Measurements from ENCODE around the gene ABHD16A. TPM values are rescaled to one million over a fixed set of nuclear protein-coding genes. Genes with fewer than 3 reads are reported as not detected.

Gene ABHD16A
- total and polyA plus RNA-seq, 2 of the 13 experiments (the other 11 are each of a cell fraction or from before 2014, with no cell fraction given) = 43.5 to 45.4 TPM

GRCh38 chr6:31660381-31661261 lies 42.5 kb downstream of the ABHD16A start, which contains the start of gene C6orf47 (continued):
- TF ChIP-seq ZBTB39 (CRISPR knock-in tag; IDR thresholded peaks at IDR 0.05) = 0 out of 2 replicates have a peak, but pooled peaks have one; percentile 56
- no peak for TF ChIP-seq RFX3 (CRISPR knock-in tag; IDR thresholded peaks at IDR 0.05)
- TF ChIP-seq HBP1 (CRISPR knock-in tag; IDR thresholded peaks at IDR 0.05; ENCODE audit: low read depth) = no peak
- TF ChIP-seq ZNF776 (CRISPR knock-in tag; IDR thresholded peaks at IDR 0.05) = no peak; the same call in 1 of the 2 replicates
- peak; percentile 53; the same call in 1 of the 2 replicates for TF ChIP-seq KIAA2018 (CRISPR knock-in tag; IDR thresholded peaks at IDR 0.05; ENCODE audit: borderline replicate concordance)
- no peak for TF ChIP-seq SRSF9 (IDR thresholded peaks at IDR 0.05; ENCODE audit: borderline replicate concordance, insufficient read depth, low read depth, low read length, poor library complexity, severe bottlenecking)
- no peak for TF ChIP-seq U2AF1 (optimal IDR thresholded peaks at IDR 0.05; ENCODE audit: low read depth, low read length)
- peak; percentile 74 for TF ChIP-seq POLR2AphosphoS5 (IDR thresholded peaks at IDR 0.05; ENCODE audit: low read depth, low read length)
- no peak for TF ChIP-seq SRSF1 (optimal IDR thresholded peaks at IDR 0.05; ENCODE audit: low read depth, low read length)
- no peak for TF ChIP-seq SP140L (CRISPR knock-in tag; IDR thresholded peaks at IDR 0.05; ENCODE audit: borderline replicate concordance)
- no peak for TF ChIP-seq TCF7L2 (IDR thresholded peaks at IDR 0.05; ENCODE audit: low read depth, low read length)
- peak; percentile 71 for TF ChIP-seq MTERF4 (CRISPR knock-in tag; IDR thresholded peaks at IDR 0.05)
- no peak for TF ChIP-seq ZNF75D (CRISPR knock-in tag; IDR thresholded peaks at IDR 0.05; ENCODE audit: borderline replicate concordance)
- TF ChIP-seq ZNF619 (CRISPR knock-in tag; IDR thresholded peaks at IDR 0.05) = 0 out of 2 replicates have a peak, but pooled peaks have one; percentile 64
